Measurements from ENCODE around the gene DTWD2. TPM values are rescaled to one million over a fixed set of nuclear protein-coding genes. Genes with fewer than 3 reads are reported as not detected.

DTWD2 gene
- total and polyA plus RNA-seq, 2 experiments from 2014 or later, result 4.1 to 15.4 TPM

- Mint-ChIP-seq H3K27ac (no peak overlapping the region), H3K4me3 (no peak overlapping the region), H3K4me1 (peaks cover 16% of the 10 kb centered on the region), H3K27me3 (ENCODE audit: insufficient read depth, low read depth, poor library complexity) (no peaks in the 10 kb centered on the region), H3K36me3 (ENCODE audit: low read depth) (no peaks in the 10 kb centered on the region), H3K9me3 (no peaks in the 10 kb centered on the region)
- no peaks in the 10 kb centered on the region for H3K36me3 ChIP-seq (ENCODE audit: insufficient read depth)
- H3F3A ChIP-seq (replicated peaks; ENCODE audit: low read depth), result no peaks in the 10 kb centered on the region
- no peak overlapping the region for H3K4me3 ChIP-seq
- no peak overlapping the region for H2AFZ ChIP-seq
- no peaks in the 10 kb centered on the region for H4K20me1 ChIP-seq (replicated peaks; ENCODE audit: insufficient read depth)
- no peaks in the 10 kb centered on the region for H3K79me2 ChIP-seq (replicated peaks; ENCODE audit: insufficient read depth)
- no peaks in the 10 kb centered on the region for H3K9me2 ChIP-seq (ENCODE audit: insufficient read depth)
- H3K27ac ChIP-seq (ENCODE audit: low read depth), result no peak overlapping the region
- no peak for ATAC-seq
- H3K4me1 ChIP-seq (ENCODE audit: insufficient read depth), result peaks cover 11% of the 10 kb centered on the region
- no peak for DNase-seq (ENCODE audit: low spot score)
- H3K27me3 ChIP-seq (ENCODE audit: insufficient read depth), result no peaks in the 10 kb centered on the region
- H3K4me2 ChIP-seq, result no peak overlapping the region
- TF ChIP-seq ZNF331 (CRISPR knock-in tag; IDR thresholded peaks at IDR 0.05; ENCODE audit: low read depth) (no peak), CTCF (conservative IDR thresholded peaks at IDR 0.05; ENCODE audit: low read depth in 2 of 2) (no peak), JUNB (IDR thresholded peaks at IDR 0.05; ENCODE audit: unreplicated experiment) (no peak), STAT1 (IDR thresholded peaks at IDR 0.05; ENCODE audit: unreplicated experiment) (no peak), CREB1 (CRISPR knock-in tag; IDR thresholded peaks at IDR 0.05; ENCODE audit: low read depth) (no peak), REST (IDR thresholded peaks at IDR 0.05; ENCODE audit: unreplicated experiment) (no peak), NANOG (IDR thresholded peaks at IDR 0.05; ENCODE audit: borderline replicate concordance) (no peak), EZH2phosphoT487 (IDR thresholded peaks at IDR 0.05; ENCODE audit: unreplicated experiment) (no peak)
Observed at GRCh38 chr5:119036101-119036762, 47.9 kb upstream of the DTWD2 start.

GRCh38 chr5:119033135-119033534 lies 44.8 kb upstream of the DTWD2 start:
- no peaks in the 10 kb centered on the region for H3K27me3 ChIP-seq (ENCODE audit: insufficient read depth)
- Mint-ChIP-seq H3K27me3 (ENCODE audit: insufficient read depth, low read depth, poor library complexity) (peaks cover 3% of the 10 kb centered on the region), H3K4me1 (peaks cover 25% of the 10 kb centered on the region), H3K36me3 (ENCODE audit: low read depth) (no peaks in the 10 kb centered on the region), H3K27ac (no peak overlapping the region), H3K9me3 (no peaks in the 10 kb centered on the region), H3K4me3 (no peak overlapping the region)
- H3K36me3 ChIP-seq (ENCODE audit: insufficient read depth), result no peaks in the 10 kb centered on the region
- no peaks in the 10 kb centered on the region for H3K79me2 ChIP-seq (replicated peaks; ENCODE audit: insufficient read depth)
- no peak overlapping the region for H3K27ac ChIP-seq (ENCODE audit: low read depth)
- no peaks in the 10 kb centered on the region for H3K9me2 ChIP-seq (ENCODE audit: insufficient read depth)
- ATAC-seq, result peak; percentile 84
- no peak overlapping the region for H3K4me2 ChIP-seq
- H3F3A ChIP-seq (replicated peaks; ENCODE audit: low read depth), result no peaks in the 10 kb centered on the region
- peak overlapping the region; percentile 90 for H2AFZ ChIP-seq
- H3K4me3 ChIP-seq, result no peak overlapping the region
- H3K4me1 ChIP-seq (ENCODE audit: insufficient read depth), result peaks cover 19% of the 10 kb centered on the region
- DNase-seq (ENCODE audit: low spot score), result no peak
- H4K20me1 ChIP-seq (replicated peaks; ENCODE audit: insufficient read depth), result no peaks in the 10 kb centered on the region
- TF ChIP-seq CREB1 (CRISPR knock-in tag; IDR thresholded peaks at IDR 0.05; ENCODE audit: low read depth), result no peak
- TF ChIP-seq ETS1 (IDR thresholded peaks at IDR 0.05), result no peak
- no peak for TF ChIP-seq REST (IDR thresholded peaks at IDR 0.05; ENCODE audit: unreplicated experiment)
